A673 (cell line): Measurements from ENCODE around the gene KDM8. TPM values are rescaled to one million over a fixed set of nuclear protein-coding genes. Genes with fewer than 3 reads are reported as not detected.

Source experiments
- BruUV-seq: library from RNA; stranded (reverse); fragments of 400-500 nt; replicated peaks from 2 replicates; lab custom pipeline; 2021; lab: Mats Ljungman, UMichigan
- CTCF ChIA-PET: fragments of 300-600 bp; sonication (Branson Sonifier 250); formaldehyde crosslinking; loops from one replicate; lab custom pipeline; 2022; ENCODE audit warnings: antibody characterized with exemption; lab: Charles Lee
- POLR2A ChIA-PET: fragments of 300-600 bp; sonication (Branson Sonifier 250); formaldehyde crosslinking; loops from one replicate; lab custom pipeline; 2022; ENCODE audit warnings: antibody characterized with exemption; ENCODE audit not compliant: low non-redundant PET; lab: Charles Lee
- DNase-seq: peaks from one replicate; pipeline ENCODE4 v3.0.0-alpha.2; 2015; ENCODE audit warnings: low spot score
- H3K27ac ChIP-seq: fragments of 200-600 bp; sonication (generic); 2 replicates; pipeline ENCODE4 v1.5.1; 2016; ENCODE audit warnings: mixed run types, low read depth, mild to moderate bottlenecking, mixed read lengths, antibody characterized with exemption, low read length; ENCODE audit not compliant: poor library complexity, severe bottlenecking
- H3K27me3 ChIP-seq: fragments of 200-600 bp; sonication (generic); replicated peaks from 2 replicates; pipeline ENCODE4 v1.6.1; 2017; ENCODE audit warnings: mixed run types, low read depth, mild to moderate bottlenecking, mixed read lengths, antibody characterized with exemption, low read length; ENCODE audit not compliant: insufficient read depth, poor library complexity
- H3K36me3 ChIP-seq: fragments of 200-600 bp; sonication (generic); 2 replicates; pipeline ENCODE4 v1.6.1; 2016; ENCODE audit warnings: mixed run types, mild to moderate bottlenecking, mixed read lengths, antibody characterized with exemption, low read length; ENCODE audit not compliant: insufficient read depth, poor library complexity, severe bottlenecking
- H3K4me1 ChIP-seq: fragments of 200-600 bp; sonication (generic); 2 replicates; pipeline ENCODE4 v1.6.1; 2017; ENCODE audit warnings: mixed run types, mild to moderate bottlenecking, mixed read lengths, antibody characterized with exemption, low read length; ENCODE audit not compliant: insufficient read depth, poor library complexity, severe bottlenecking
- H3K4me3 ChIP-seq: fragments of 200-600 bp; sonication (generic); 2 replicates; pipeline ENCODE4 v1.5.1; 2016; ENCODE audit warnings: low read depth, mixed run types, mild to moderate bottlenecking, mixed read lengths, low read length; ENCODE audit not compliant: poor library complexity, severe bottlenecking
- H3K9me3 ChIP-seq: fragments of 200-600 bp; sonication (generic); 2 replicates; pipeline ENCODE4 v1.6.1; 2016; ENCODE audit warnings: mixed run types, low read depth, mild to moderate bottlenecking, mixed read lengths, antibody characterized with exemption, low read length; ENCODE audit not compliant: poor library complexity, severe bottlenecking
- CTCF ChIP-seq: fragments of 300-800, 200-600 bp; sonication (generic); conservative IDR thresholded peaks from 2 replicates; pipeline ENCODE4 v1.5.1; 2017; ENCODE audit warnings: low read depth, mild to moderate bottlenecking, antibody characterized with exemption, low read length, moderate library complexity, mixed read lengths
- EZH2 ChIP-seq: fragments of 200-600 bp; sonication (generic); IDR thresholded peaks from 2 replicates; pipeline ENCODE4 v1.6.1; 2017; ENCODE audit warnings: borderline replicate concordance, low read depth, mild to moderate bottlenecking, mixed read lengths, antibody characterized with exemption, low read length; ENCODE audit not compliant: poor library complexity, severe bottlenecking
- intact Hi-C: fragments of 100-400 bp; cut with micrococcal nuclease; formaldehyde crosslinking; loops from one replicate; pipeline ENCODE4 v1.10.0; 2022; ENCODE audit not compliant: unreplicated experiment
- total RNA-seq: library from RNA; stranded (reverse); gene quantifications from 2 replicates; pipeline ENCODE4 v1.2.3, GENCODE V29; 2021

KDM8 gene
- total RNA-seq, 1 experiment from 2014 or later, result 8.8 TPM

- TF ChIP-seq EZH2, result no peak
- TF ChIP-seq CTCF, result no peak
- H3K9me3 ChIP-seq, result no peaks in the 10 kb centered on the region
- no TSS peak for BruUV-seq
- no peak for DNase-seq
- POLR2A ChIA-PET, result no interaction called here
- intact Hi-C loops, result no loop called here
- H3K27ac ChIP-seq, result no peak overlapping the region
- no peaks in the 10 kb centered on the region for H3K27me3 ChIP-seq
- no peaks in the 10 kb centered on the region for H3K36me3 ChIP-seq
- CTCF ChIA-PET, result no interaction called here
- no peaks in the 10 kb centered on the region for H3K4me1 ChIP-seq
- no peak overlapping the region for H3K4me3 ChIP-seq
Observed at GRCh38 chr16:27218756-27219155, 15.4 kb downstream of the KDM8 start.

GRCh38 chr16:27219161-27219560 lies 15.8 kb downstream of the KDM8 start:
- no peak overlapping the region for H3K4me3 ChIP-seq
- no peak for DNase-seq
- POLR2A ChIA-PET, result interaction anchor here (0.7 kb wide), 1 partner anchor 1756 kb away, joined by 3 read pairs; no protein-coding TSS in a partner anchor
- CTCF ChIA-PET, result no interaction called here
- no peaks in the 10 kb centered on the region for H3K36me3 ChIP-seq
- no peak for TF ChIP-seq CTCF
- no peak for TF ChIP-seq EZH2
- intact Hi-C loops, result no loop called here
- H3K9me3 ChIP-seq, result no peaks in the 10 kb centered on the region
- H3K4me1 ChIP-seq, result no peaks in the 10 kb centered on the region
- no peak overlapping the region for H3K27ac ChIP-seq
- H3K27me3 ChIP-seq, result no peaks in the 10 kb centered on the region
- no TSS peak for BruUV-seq

- Histone ChIP-seq H3K27me3 (no peaks in the 10 kb centered on the region), H3K4me1 (no peaks in the 10 kb centered on the region), H3K36me3 (no peaks in the 10 kb centered on the region), H3K4me3 (no peak overlapping the region), H3K9me3 (no peaks in the 10 kb centered on the region), H3K27ac (no peak overlapping the region)
- TF ChIP-seq CTCF (no peak), EZH2 (no peak)
- no peak for DNase-seq
- ChIA-PET CTCF (no interaction called here), POLR2A (no interaction called here)
- intact Hi-C loops, result no loop called here
- BruUV-seq, result no TSS peak
Observed at GRCh38 chr16:27220120-27220519, 16.8 kb downstream of the KDM8 start.
